Measurements from ENCODE around the gene GRID2.

The GRID2 gene

DNA sequence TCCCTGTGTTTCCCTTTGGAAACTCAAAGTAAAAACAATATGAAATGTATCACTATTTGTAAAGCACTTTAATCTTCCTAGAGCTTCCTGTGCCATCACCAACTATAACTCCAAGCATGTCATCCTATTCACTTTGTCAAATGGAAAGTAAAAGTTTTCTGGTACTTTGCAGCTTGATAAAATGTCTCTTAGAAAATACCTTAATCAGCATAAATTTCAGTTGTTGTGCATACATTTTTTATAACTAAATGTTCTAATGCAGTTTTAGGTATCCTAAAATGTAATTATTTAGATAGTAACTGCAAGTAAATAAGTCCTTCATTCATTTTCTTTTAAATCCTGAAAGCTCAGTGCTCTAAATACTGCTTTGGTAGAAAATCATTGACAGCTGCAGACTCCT lies 558.7 kb downstream of the GRID2 start:
- no peak overlapping the region for H2BK15ac ChIP-seq (ENCODE audit: low read length)
- H4K8ac ChIP-seq (ENCODE audit: low read depth, low read length) = no peak overlapping the region
- H3K4me1 ChIP-seq (ENCODE audit: control insufficient read depth in 2 of 2, insufficient read depth in 1 of 2, low read depth in 1 of 2, low read length in 2 of 2) = no peaks in the 10 kb centered on the region
- no peaks in the 10 kb centered on the region for H3K9me3 ChIP-seq (replicated peaks in 1 of 2; ENCODE audit: control insufficient read depth in 2 of 2, insufficient read depth in 1 of 2, low read depth in 1 of 2, low read length in 2 of 2)
- H3K79me1 ChIP-seq (ENCODE audit: low read depth, low read length) = no peaks in the 10 kb centered on the region
- no peak overlapping the region for H2BK120ac ChIP-seq (ENCODE audit: low read depth, low read length)
- DNase-seq (ENCODE audit: low spot score) = no peak
- no peak overlapping the region for H3K18ac ChIP-seq (ENCODE audit: low read length)
- H2BK5ac ChIP-seq (ENCODE audit: low read length) = no peak overlapping the region
- H3K23ac ChIP-seq (ENCODE audit: low read depth, low read length, poor library complexity) = no peak overlapping the region
- H2AK5ac ChIP-seq (ENCODE audit: low read depth, low read length) = no peak overlapping the region
- no peaks in the 10 kb centered on the region for H3K27me3 ChIP-seq (ENCODE audit: control insufficient read depth in 3 of 3, insufficient read depth in 3 of 3, low read depth in 1 of 3, low read length in 3 of 3)
- H3K4ac ChIP-seq (ENCODE audit: low read length) = no peak overlapping the region
- no peak overlapping the region for H4K91ac ChIP-seq (ENCODE audit: low read depth, low read length, poor library complexity)
- H3K9ac ChIP-seq (ENCODE audit: low read depth, low read length, poor library complexity) = no peak overlapping the region
- no peak overlapping the region for H3K4me3 ChIP-seq (ENCODE audit: low read length in 2 of 2)
- H3K14ac ChIP-seq (ENCODE audit: low read length) = no peak overlapping the region
- no peak overlapping the region for H2AFZ ChIP-seq (ENCODE audit: low read length)
- no peak overlapping the region for H2BK12ac ChIP-seq (ENCODE audit: low read length)
- H3K36me3 ChIP-seq (replicated peaks in 1 of 2; ENCODE audit: control insufficient read depth in 2 of 2, insufficient read depth in 2 of 2, low read length in 2 of 2) = no peaks in the 10 kb centered on the region
- H3K4me2 ChIP-seq (ENCODE audit: insufficient read depth, low read length, poor library complexity, severe bottlenecking) = no peak overlapping the region
- no peak overlapping the region for H3K27ac ChIP-seq (replicated peaks; ENCODE audit: low read length)

DNA sequence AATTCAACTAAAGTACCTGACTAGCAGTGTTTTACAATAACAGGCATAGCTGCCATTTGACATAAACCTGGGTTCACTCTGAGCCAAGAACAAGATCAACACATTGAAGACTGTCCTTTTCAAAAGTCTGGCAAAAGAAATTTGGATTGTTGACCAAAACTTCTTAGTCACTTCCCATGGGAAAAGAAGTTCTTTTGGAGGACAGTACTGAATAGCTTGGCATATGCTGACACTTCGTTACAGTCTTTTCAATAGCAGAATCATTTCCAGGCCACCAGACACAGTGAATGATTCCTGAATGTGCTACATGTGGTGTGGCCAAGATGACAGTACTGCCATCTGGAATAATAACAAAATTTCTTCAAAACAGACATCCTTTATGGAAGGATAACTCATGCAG lies 560.3 kb downstream of the GRID2 start:
- no peak overlapping the region for H2AK5ac ChIP-seq (ENCODE audit: low read depth, low read length)
- H4K91ac ChIP-seq (ENCODE audit: low read depth, low read length, poor library complexity) = no peak overlapping the region
- WGBS, 2 donors (ENCODE audit: extremely low coverage in 2 of 2, insufficient read length in 2 of 2, insufficient replicate concordance in 1 of 2) = no CpG with 5 or more reads among the region's 1 CpG
- H3K36me3 ChIP-seq (replicated peaks in 1 of 2; ENCODE audit: control insufficient read depth in 2 of 2, insufficient read depth in 2 of 2, low read length in 2 of 2) = no peaks in the 10 kb centered on the region
- no peak overlapping the region for H3K9ac ChIP-seq (ENCODE audit: low read depth, low read length, poor library complexity)
- H2AFZ ChIP-seq (ENCODE audit: low read length) = no peak overlapping the region
- H3K23ac ChIP-seq (ENCODE audit: low read depth, low read length, poor library complexity) = no peak overlapping the region
- no peak overlapping the region for H3K4ac ChIP-seq (ENCODE audit: low read length)
- DNase-seq (ENCODE audit: low spot score) = no peak
- H2BK5ac ChIP-seq (ENCODE audit: low read length) = no peak overlapping the region
- H2BK120ac ChIP-seq (ENCODE audit: low read depth, low read length) = no peak overlapping the region
- no peak overlapping the region for H4K8ac ChIP-seq (ENCODE audit: low read depth, low read length)
- H3K18ac ChIP-seq (ENCODE audit: low read length) = no peak overlapping the region
- H3K27me3 ChIP-seq (ENCODE audit: control insufficient read depth in 3 of 3, insufficient read depth in 3 of 3, low read depth in 1 of 3, low read length in 3 of 3) = no peaks in the 10 kb centered on the region
- H3K4me1 ChIP-seq (ENCODE audit: control insufficient read depth in 2 of 2, insufficient read depth in 1 of 2, low read depth in 1 of 2, low read length in 2 of 2) = no peaks in the 10 kb centered on the region
- no peak overlapping the region for H2BK15ac ChIP-seq (ENCODE audit: low read length)
- no peaks in the 10 kb centered on the region for H3K79me1 ChIP-seq (ENCODE audit: low read depth, low read length)
- no peaks in the 10 kb centered on the region for H3K9me3 ChIP-seq (replicated peaks in 1 of 2; ENCODE audit: control insufficient read depth in 2 of 2, insufficient read depth in 1 of 2, low read depth in 1 of 2, low read length in 2 of 2)
- no peak overlapping the region for H3K27ac ChIP-seq (replicated peaks; ENCODE audit: low read length)
- no peak overlapping the region for H2BK12ac ChIP-seq (ENCODE audit: low read length)
- H3K4me2 ChIP-seq (ENCODE audit: insufficient read depth, low read length, poor library complexity, severe bottlenecking) = no peak overlapping the region
- no peak overlapping the region for H3K14ac ChIP-seq (ENCODE audit: low read length)
- H3K4me3 ChIP-seq (ENCODE audit: low read length in 2 of 2) = no peak overlapping the region

- H2BK15ac ChIP-seq (ENCODE audit: low read length) = no peak overlapping the region
- no peak overlapping the region for H3K4me2 ChIP-seq (ENCODE audit: insufficient read depth, low read length, poor library complexity, severe bottlenecking)
- H3K27me3 ChIP-seq (ENCODE audit: control insufficient read depth in 3 of 3, insufficient read depth in 3 of 3, low read depth in 1 of 3, low read length in 3 of 3) = no peaks in the 10 kb centered on the region
- no peak overlapping the region for H3K23ac ChIP-seq (ENCODE audit: low read depth, low read length, poor library complexity)
- no peak overlapping the region for H4K91ac ChIP-seq (ENCODE audit: low read depth, low read length, poor library complexity)
- no CpG with 5 or more reads among the region's 1 CpG for WGBS, 2 donors (ENCODE audit: extremely low coverage in 2 of 2, insufficient read length in 2 of 2, insufficient replicate concordance in 1 of 2)
- H3K4ac ChIP-seq (ENCODE audit: low read length) = no peak overlapping the region
- peaks cover 0 to 2% of the 10 kb centered on the region in 2 donors for H3K9me3 ChIP-seq (replicated peaks in 1 of 2; ENCODE audit: control insufficient read depth in 2 of 2, insufficient read depth in 1 of 2, low read depth in 1 of 2, low read length in 2 of 2)
- H3K27ac ChIP-seq (replicated peaks; ENCODE audit: low read length) = no peak overlapping the region
- no peak for DNase-seq (ENCODE audit: low spot score)
- no peak overlapping the region for H3K14ac ChIP-seq (ENCODE audit: low read length)
- H4K8ac ChIP-seq (ENCODE audit: low read depth, low read length) = no peak overlapping the region
- H2BK120ac ChIP-seq (ENCODE audit: low read depth, low read length) = no peak overlapping the region
- no peaks in the 10 kb centered on the region for H3K79me1 ChIP-seq (ENCODE audit: low read depth, low read length)
- H2BK12ac ChIP-seq (ENCODE audit: low read length) = no peak overlapping the region
- no peak overlapping the region for H3K18ac ChIP-seq (ENCODE audit: low read length)
- H3K36me3 ChIP-seq (replicated peaks in 1 of 2; ENCODE audit: control insufficient read depth in 2 of 2, insufficient read depth in 2 of 2, low read length in 2 of 2) = no peaks in the 10 kb centered on the region
- H3K4me1 ChIP-seq (ENCODE audit: control insufficient read depth in 2 of 2, insufficient read depth in 1 of 2, low read depth in 1 of 2, low read length in 2 of 2) = no peaks in the 10 kb centered on the region
- no peak overlapping the region for H2AFZ ChIP-seq (ENCODE audit: low read length)
- no peak overlapping the region for H2AK5ac ChIP-seq (ENCODE audit: low read depth, low read length)
- no peak overlapping the region for H2BK5ac ChIP-seq (ENCODE audit: low read length)
- no peak overlapping the region for H3K4me3 ChIP-seq (ENCODE audit: low read length in 2 of 2)
- H3K9ac ChIP-seq (ENCODE audit: low read depth, low read length, poor library complexity) = no peak overlapping the region
Observed at GRCh38 chr4:92872604-92873003, 568.8 kb downstream of the GRID2 start.

DNA sequence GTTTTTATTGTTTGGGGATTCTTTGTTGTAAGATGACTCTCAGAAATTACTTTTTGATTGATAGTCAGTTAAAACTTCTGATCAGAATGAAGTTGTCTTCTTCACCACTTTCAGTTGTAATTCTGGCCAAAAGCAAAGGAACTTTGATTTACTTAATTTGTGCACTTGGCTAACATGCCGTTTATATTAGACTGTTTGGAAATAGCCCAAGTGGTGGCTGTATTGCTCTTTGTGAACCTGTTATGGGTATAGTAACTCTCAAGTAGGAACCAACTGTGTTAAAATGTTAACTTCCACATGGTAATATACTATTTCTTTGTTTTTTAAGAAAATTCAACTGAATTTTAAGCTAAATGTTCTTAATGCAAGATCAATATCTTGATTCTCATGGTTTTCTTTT lies 581.9 kb downstream of the GRID2 start:
- DNase-seq (ENCODE audit: low spot score) = no peak
- Histone ChIP-seq H4K8ac (ENCODE audit: low read depth, low read length) (no peak overlapping the region), H3K27me3 (ENCODE audit: control insufficient read depth in 3 of 3, insufficient read depth in 3 of 3, low read depth in 1 of 3, low read length in 3 of 3) (no peaks in the 10 kb centered on the region), H3K4me2 (ENCODE audit: insufficient read depth, low read length, poor library complexity, severe bottlenecking) (no peak overlapping the region), H3K79me1 (ENCODE audit: low read depth, low read length) (no peaks in the 10 kb centered on the region), H2BK5ac (ENCODE audit: low read length) (no peak overlapping the region), H3K36me3 (replicated peaks in 1 of 2; ENCODE audit: control insufficient read depth in 2 of 2, insufficient read depth in 2 of 2, low read length in 2 of 2) (no peaks in the 10 kb centered on the region), H3K4me3 (ENCODE audit: low read length in 2 of 2) (no peak overlapping the region), H3K9ac (ENCODE audit: low read depth, low read length, poor library complexity) (no peak overlapping the region), H2BK120ac (ENCODE audit: low read depth, low read length) (no peak overlapping the region), H2BK15ac (ENCODE audit: low read length) (no peak overlapping the region), H3K23ac (ENCODE audit: low read depth, low read length, poor library complexity) (no peak overlapping the region), H3K9me3 (replicated peaks in 1 of 2; ENCODE audit: control insufficient read depth in 2 of 2, insufficient read depth in 1 of 2, low read depth in 1 of 2, low read length in 2 of 2) (no peaks in the 10 kb centered on the region), H2BK12ac (ENCODE audit: low read length) (no peak overlapping the region), H2AK5ac (ENCODE audit: low read depth, low read length) (no peak overlapping the region), H4K91ac (ENCODE audit: low read depth, low read length, poor library complexity) (no peak overlapping the region), H3K4me1 (ENCODE audit: control insufficient read depth in 2 of 2, insufficient read depth in 1 of 2, low read depth in 1 of 2, low read length in 2 of 2) (no peaks in the 10 kb centered on the region), H2AFZ (ENCODE audit: low read length) (no peak overlapping the region), H3K4ac (ENCODE audit: low read length) (no peak overlapping the region), H3K18ac (ENCODE audit: low read length) (no peak overlapping the region), H3K27ac (replicated peaks; ENCODE audit: low read length) (no peak overlapping the region), H3K14ac (ENCODE audit: low read length) (no peak overlapping the region)
- WGBS, 2 donors (ENCODE audit: extremely low coverage in 2 of 2, insufficient read length in 2 of 2, insufficient replicate concordance in 1 of 2) = no CpG with 5 or more reads among the region's 1 CpG

Data from neuronal stem cell (in vitro differentiated cells).